Stimulated activated CD4-positive, alpha-beta T cell treated with anti-CD3 and anti-CD28 coated beads, Interleukin-1b, Interleukin-23, amount 100 ng/mL, for 4 hours (primary cell): ENCODE measurements around the gene MIOX.

Experiments
- DNase-seq, 2 donors: peaks; one replicate each; pipeline ENCODE4 v3.0.0-alpha.2; 2020; ENCODE audit warnings: low read depth in 2 of 2

Gene MIOX

GRCh38 chr22:50473855-50474671, 12.6 kb upstream of the MIOX start:
- no peak for DNase-seq

- DNase-seq = peak; percentile 80 to 88
Observed at GRCh38 chr22:50474710-50475651, 11.7 kb upstream of the MIOX start, which contains the start of gene SBF1. Gene SBF1, minus strand, starts transcription at chr22:50475035. Its CDS starts 195 bp downstream, at chr22:50474840.

- DNase-seq = no peak
Observed at GRCh38 chr22:50475652-50476002, 11.0 kb upstream of the MIOX start.

- no peak for DNase-seq
Observed at GRCh38 chr22:50476868-50477267, 9.8 kb upstream of the MIOX start.

GRCh38 chr22:50477923-50478322, 8.7 kb upstream of the MIOX start:
- no peak for DNase-seq

GRCh38 chr22:50479721-50480120, 6.9 kb upstream of the MIOX start:
- no peak for DNase-seq

GRCh38 chr22:50481045-50481439, 5.6 kb upstream of the MIOX start:
- DNase-seq = no peak

- DNase-seq = peak; percentile 55 to 67
Observed at GRCh38 chr22:50481440-50482106, 5.1 kb upstream of the MIOX start, which contains the start of gene ADM2. Gene ADM2, plus strand, starts transcription at chr22:50481543. Its CDS starts 305 bp downstream, at chr22:50481848.

GRCh38 chr22:50482107-50483074, 4.3 kb upstream of the MIOX start:
- no peak for DNase-seq

- no peak for DNase-seq
Observed at GRCh38 chr22:50483106-50483505, 3.6 kb upstream of the MIOX start.

- no peak for DNase-seq
Observed at GRCh38 chr22:50483556-50483955, 3.1 kb upstream of the MIOX start.

GRCh38 chr22:50483977-50484853, 2.4 kb upstream of the MIOX start:
- DNase-seq = no peak

- no peak for DNase-seq
Observed at GRCh38 chr22:50485221-50486131, 1.2 kb upstream of the MIOX start.

- no peak for DNase-seq
Observed at GRCh38 chr22:50487290-50488005, 789 bp downstream of the MIOX start.

GRCh38 chr22:50488006-50488677, 1.5 kb downstream of the MIOX start:
- no peak for DNase-seq

- no peak for DNase-seq
Observed at GRCh38 chr22:50488886-50489285, 2.2 kb downstream of the MIOX start.
